Epidermal melanocyte (primary cell): ENCODE measurements around the gene SCNN1B.

Experiments
- DNase-seq: peaks from one replicate; pipeline ENCODE4 v3.0.0; 2011; ENCODE audit warnings: low spot score; ENCODE audit not compliant: insufficient read length

Gene SCNN1B

DNA sequence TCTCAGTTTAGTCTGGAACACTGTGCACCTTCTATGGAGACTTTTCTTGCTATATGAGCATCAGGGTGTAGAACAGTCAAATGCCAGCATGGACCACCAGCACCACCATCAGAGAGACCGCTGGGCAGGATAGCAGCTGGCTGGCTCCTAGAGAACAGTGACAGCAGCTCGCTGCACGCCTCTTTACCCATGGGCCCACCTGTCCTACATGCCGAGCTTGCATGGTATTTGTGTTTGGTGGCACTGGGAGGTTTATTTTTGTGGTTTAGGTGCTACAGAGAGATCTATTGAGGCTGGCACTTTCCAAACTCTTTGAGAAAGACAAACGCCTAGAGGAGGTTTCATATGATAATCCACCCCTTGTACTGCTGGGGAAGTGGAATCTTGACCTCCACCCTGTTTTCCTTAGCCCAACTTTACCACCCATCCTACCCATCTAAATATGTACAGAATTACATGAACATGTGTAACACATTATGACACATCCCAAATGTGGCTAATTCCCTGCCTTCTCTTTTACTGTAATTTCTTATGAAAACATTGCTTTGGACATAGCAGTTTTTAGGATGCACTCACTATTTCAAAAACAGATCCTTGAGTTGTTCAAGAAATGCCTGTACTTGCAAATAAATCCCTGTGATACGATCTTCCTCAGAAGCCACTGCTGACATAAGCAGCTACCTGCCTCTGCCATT, 104.6 kb downstream of the SCNN1B start:
- DNase-seq: no peak

DNA sequence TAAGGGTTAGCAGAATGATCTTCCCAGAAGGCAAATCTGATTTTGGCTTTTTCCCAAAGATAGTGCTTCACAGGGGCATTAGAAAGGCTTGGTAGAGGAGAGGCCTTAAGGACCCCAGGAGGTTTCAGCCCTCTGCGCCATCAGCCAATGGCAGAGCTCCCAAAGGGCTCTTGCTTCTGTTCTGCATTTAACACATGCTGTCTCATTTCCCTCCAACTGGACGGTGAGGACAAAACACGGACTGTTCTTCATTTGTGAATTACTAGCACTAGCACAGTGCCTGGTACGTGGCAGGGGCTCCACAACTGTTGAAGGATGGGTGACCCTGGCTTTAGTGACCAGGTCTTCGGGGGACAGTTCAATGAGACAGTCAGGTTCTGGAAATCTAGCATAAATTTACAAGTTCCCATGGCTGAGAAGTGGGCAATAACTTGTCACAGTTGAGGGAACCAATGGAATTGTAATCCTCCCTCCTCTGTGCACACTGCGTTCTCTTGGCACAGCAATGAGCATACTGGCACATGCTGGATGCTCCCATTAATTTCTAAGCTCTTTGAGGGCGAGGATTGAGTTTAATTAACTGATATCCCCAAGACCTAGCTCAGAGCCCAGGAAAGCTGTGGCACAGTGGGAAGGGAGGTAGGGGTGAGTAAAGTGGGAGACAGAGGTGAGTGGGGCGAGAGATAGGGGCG, 105.5 kb downstream of the SCNN1B start:
- no peak for DNase-seq

- no peak for DNase-seq
Observed at GRCh38 chr16:23408242-23408822, 106.2 kb downstream of the SCNN1B start.

GRCh38 chr16:23408823-23409298, 106.8 kb downstream of the SCNN1B start:
- peak; percentile 72 for DNase-seq

DNA sequence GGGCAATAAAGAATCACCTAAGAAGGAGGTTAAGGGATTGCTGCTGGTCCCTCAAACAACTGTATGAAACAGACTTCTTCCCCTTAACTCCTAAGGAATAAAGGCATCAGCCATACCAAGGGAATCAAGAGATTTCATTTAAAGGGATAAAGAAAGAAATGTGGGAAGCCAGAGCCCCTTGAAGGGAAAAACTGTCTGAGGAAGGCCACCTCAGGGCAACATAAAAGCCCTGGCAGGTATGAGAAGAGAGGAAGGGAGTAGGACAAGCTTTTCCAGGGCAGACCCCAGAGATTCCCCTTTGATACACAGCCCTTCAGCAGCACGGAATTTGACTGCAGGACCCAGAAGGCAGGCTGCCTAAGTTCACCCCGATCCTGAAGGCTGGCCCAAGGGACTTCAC, 107.4 kb downstream of the SCNN1B start:
- no peak for DNase-seq

GRCh38 chr16:23410176-23410575, 108.1 kb downstream of the SCNN1B start:
- no peak for DNase-seq

- DNase-seq: no peak
Observed at GRCh38 chr16:23414731-23415130, 112.6 kb downstream of the SCNN1B start.

GRCh38 chr16:23416816-23417215, 114.7 kb downstream of the SCNN1B start:
- no peak for DNase-seq

- DNase-seq: no peak
Observed at GRCh38 chr16:23420011-23420410, 117.9 kb downstream of the SCNN1B start.

GRCh38 chr16:23423496-23424049, 121.5 kb downstream of the SCNN1B start:
- peak; percentile 33 for DNase-seq

- no peak for DNase-seq
Observed at GRCh38 chr16:23424292-23424958, 122.3 kb downstream of the SCNN1B start.

GRCh38 chr16:23428351-23428750, 126.2 kb downstream of the SCNN1B start:
- DNase-seq: no peak
